NCI-H2227 (cell line): ENCODE results near the gene CCL24.
"Not testable (repeated sequence)": the region's sequence is repeated elsewhere in the genome, so short reads cannot be mapped to it uniquely, and the experiment has no call there.

Experiments
- DNase-seq: peaks from one replicate; lab custom pipeline; 2025; ENCODE audit not compliant: unreplicated experiment; lab: John Stamatoyannopoulos, UW

CCL24 gene

DNA sequence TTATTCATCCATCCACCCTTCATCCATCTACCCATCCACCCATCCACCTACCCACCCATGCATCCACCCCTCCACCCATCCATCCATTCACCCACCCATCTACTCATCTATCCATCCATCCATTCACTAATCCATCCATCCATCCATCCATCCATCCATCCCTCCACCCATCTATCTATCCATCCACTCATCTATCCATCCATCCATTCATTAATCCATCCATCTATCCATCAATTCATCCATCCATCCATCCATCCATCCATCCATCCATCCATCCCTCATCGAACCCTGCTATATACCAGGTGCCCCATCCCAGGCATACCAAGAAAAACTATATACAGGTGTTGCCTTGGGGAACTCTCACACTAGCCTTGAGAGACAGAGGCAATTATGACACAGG, 7.1 kb upstream of the CCL24 start:
- DNase-seq = no peak

DNA sequence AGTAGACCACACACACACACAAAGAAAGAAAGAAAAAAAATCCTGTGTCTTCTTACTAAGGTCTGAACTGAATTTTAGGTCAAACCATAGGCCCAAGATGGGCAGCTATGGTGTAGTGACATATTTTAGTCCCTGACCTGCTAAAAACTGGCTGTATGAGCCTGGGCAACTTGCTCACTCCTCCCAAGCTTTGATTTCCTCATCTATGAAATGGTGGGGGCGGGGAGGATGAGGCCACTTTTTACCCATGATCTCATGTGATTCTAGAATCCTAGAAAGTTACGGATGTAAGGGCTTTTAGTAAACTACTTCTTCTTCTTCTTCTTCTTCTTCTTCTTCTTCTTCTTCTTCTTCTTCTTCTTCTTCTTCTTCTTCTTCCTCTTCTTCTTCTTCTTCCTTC, 6.1 kb upstream of the CCL24 start:
- DNase-seq = no peak

DNA sequence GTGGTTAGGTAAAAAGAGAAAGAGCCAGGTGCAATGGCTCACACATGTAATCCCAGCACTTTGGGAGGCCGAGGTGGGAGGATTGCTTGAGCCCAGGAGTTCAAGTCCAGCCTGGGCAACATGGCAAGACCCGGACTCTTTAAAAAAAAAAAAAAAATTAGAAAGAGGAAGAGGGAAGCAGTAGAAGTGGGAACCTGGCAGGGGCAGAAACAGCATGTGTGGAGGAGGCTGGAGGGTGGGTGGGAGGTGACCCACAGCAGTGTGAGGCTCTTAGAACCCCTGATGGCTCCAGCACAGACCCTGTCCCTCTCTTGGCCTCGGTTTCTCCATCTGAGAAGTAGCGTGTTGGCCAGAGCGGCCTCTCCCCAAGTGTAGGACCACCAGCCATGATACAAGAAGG, 4.9 kb upstream of the CCL24 start:
- DNase-seq = no peak

- DNase-seq = no peak
Measured at GRCh38 chr7:75817116-75817515, 3.5 kb upstream of the CCL24 start.

DNA sequence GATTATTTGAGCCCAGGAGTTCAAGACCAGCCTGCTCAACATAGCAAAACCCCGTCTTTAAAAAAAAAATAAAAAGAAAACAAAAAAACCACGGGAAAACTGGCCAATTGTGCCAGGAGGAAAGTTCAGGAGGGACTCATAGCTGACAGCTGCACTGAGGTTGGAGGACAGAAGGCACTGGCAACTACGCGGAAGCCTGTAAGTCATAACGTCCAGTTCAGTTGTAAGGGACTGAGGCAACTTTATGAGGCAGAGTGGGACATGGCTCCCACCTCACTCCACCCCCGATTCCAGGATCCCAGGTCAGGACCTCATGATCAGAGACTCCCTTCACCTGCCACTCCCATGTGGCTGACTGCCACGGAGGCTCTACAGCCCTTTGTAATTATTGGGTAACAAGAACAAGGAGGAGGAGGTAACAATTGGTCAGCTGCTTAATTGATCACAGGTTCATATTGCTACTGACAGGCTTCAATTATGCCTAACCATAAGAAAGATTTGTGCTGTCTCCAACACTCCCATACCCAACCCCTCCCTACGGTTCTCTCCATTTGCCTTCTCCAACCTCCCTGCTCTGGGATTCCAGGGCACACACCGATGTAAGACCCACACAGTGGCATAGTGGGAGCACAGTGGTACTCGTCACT, 1.9 kb upstream of the CCL24 start:
- DNase-seq = peak; percentile 63

DNA sequence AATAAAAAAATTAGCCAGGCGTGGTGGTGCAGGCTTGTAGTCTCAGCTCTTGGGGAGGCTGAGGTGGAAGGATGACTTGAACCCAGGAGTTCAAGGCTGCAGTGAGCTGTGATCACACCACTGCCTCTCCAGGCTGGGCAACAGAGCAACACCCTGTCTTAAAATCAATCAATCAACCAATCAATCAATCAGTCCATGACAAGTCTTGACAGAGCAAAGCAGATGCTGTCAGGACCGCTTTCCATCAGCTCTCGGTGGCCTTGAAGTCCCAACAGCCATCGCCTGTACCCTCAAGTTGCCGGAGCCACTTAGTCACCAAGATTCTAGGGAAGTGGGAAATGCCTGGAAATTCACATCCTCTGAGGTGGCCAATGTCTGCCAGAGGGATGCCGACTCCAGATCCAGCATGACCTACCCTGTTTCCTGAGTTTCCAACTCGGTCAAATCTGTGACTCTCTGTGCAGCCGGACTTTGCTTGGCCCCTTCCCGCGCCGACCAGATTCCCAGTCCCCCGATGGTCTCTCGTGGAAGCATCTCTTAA, 871 bp upstream of the CCL24 start:
- no peak for DNase-seq

DNA sequence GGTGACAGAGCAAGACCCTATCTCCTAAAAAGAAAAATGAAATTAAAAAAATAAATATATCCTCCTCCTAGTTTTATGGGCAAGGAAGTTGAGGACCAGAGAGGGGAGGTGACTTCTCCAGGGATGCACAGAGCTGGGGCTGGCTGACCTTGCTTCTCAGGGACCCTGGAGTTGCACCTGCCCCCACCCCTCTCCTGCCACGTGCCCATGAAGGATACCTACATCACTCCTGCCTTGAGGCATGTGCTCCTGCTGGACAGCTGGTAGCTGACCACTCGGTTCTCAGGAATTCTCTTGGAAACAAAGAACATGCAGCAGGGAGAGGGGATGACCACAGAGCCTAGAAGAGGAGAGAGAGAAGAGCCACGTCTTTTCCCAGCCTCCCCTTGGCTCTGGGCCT, 522 bp downstream of the CCL24 start:
- DNase-seq = no peak

DNA sequence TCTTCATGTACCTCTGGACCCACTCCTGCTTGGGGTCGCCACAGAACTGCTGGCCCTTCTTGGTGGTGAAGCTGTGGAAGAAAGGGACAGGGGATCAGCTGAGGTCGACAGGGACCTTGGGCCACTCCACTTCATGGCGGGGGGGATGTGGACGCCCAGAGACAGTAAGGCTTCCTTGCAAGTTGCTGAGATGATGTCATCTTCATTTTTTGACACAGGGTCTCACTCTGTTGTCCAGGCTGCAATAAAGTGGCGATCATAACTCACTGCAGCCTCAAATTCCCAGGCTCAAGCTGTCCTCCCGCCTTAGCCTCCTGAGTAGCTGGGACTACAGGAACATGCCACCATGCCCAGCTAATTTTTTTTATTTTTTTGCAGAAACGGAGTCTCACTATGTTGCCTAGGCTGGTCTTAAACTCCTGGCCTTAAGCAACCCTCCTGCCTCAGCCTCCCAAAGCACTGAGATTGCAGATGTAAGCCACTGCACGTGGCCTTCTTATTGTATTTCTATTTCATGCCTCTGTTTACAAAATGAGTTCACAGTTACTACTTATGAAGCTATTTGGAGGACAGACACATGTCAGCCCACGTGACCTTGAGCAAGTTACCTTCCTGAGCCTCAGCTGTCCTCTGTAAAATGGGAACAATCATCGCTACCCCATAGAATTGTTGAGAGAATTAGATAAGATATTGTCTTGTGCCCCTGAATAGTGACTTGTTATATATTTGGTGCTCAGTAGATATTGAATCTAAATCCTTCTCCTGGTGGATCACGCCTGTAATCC, 1.5 kb downstream of the CCL24 start:
- DNase-seq = no peak

DNA sequence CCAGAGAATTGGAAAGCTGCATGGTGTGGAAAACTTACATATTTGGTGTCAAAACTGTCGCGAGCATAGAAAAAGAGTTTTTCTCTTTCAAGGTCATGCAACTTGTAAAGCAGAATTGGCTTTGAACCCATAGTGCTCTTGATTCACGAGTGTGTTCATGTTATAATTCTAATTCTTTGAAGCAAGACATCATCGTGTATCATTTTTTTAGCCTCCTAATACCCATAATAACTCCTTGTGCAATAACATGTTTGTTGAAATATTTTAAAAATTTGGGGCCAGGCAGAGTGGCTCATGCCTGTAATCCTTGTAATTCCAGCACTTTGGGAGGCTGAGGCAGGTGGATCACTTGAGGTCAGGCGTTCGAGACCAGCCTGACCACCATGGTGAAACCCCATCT, 4.2 kb downstream of the CCL24 start:
- no peak for DNase-seq

GRCh38 chr7:75808106-75808505, 5.5 kb downstream of the CCL24 start:
- DNase-seq = peak; percentile 17

- no peak for DNase-seq
Measured at GRCh38 chr7:75807452-75807851, 6.2 kb downstream of the CCL24 start.

- no peak for DNase-seq
Measured at GRCh38 chr7:75806560-75807307, 6.9 kb downstream of the CCL24 start.

DNA sequence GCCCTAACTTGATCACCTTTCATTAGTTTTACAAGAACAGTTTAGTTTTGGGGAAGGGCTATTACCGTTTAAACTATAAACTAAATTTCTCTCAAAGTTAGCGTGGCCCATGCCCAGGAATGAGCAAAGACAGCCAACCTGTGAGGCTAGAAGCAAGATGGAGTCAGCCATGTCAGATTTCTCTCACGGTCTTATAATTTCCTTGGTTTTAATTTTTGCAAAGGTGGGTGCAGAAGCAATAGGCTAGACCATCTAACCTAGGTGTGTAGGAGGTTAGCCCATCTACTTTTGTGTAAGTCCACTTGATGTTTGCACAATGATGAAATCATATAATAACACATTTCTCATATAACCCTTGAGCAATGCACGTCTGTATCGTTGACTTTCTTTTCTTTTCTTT, 8.9 kb downstream of the CCL24 start:
- DNase-seq = no peak

GRCh38 chr7:75804004-75804403, 9.6 kb downstream of the CCL24 start:
- DNase-seq = no peak

DNA sequence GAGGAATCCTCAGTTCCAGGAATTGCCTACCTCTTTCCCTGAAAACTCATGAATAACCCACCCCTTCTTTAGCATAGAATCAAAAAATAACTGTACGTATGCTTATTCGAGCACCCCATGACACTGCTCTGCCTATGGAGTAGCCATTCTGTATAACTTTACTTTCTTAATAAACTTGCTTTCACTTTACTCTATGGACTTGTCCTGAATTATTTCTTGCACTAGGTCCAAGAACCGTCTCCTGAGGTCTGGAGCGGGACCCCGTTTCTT, 11.1 kb downstream of the CCL24 start:
- no peak for DNase-seq

GRCh38 chr7:75798770-75799169, 14.8 kb downstream of the CCL24 start:
- no peak for DNase-seq

DNA sequence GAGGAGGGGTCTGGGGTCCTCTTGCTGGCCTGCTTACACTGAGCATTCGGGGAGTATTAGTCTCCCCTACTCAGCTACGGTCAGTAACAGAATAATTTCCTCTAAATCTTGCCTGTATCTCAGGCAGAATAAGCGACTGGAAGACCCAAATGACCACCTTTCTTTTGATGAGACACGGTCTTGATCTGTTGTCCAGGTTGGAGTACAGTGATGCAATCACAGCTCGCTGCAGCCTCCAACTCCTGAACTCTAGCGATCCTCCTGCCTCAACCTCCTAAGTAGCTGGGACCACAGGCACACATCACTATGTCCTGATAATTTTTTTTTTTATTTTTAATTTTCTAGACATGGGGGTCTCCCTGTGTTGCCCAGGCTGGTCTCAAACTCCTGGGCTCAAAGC, 17.2 kb downstream of the CCL24 start:
- DNase-seq = no peak

GRCh38 chr7:75795831-75796285, 17.7 kb downstream of the CCL24 start:
- DNase-seq = no peak

GRCh38 chr7:75793676-75794075, 19.9 kb downstream of the CCL24 start:
- DNase-seq = no peak

- not testable (repeated sequence) for DNase-seq
Measured at GRCh38 chr7:75792567-75792966, 21.0 kb downstream of the CCL24 start.

GRCh38 chr7:75789361-75789924, 24.2 kb downstream of the CCL24 start:
- no peak for DNase-seq
